Keratinocyte (primary cell): ENCODE results near the gene LDLRAP1. TPM values are rescaled to one million over a fixed set of nuclear protein-coding genes. Genes with fewer than 3 reads are reported as not detected.
A peak's percentile ranks its signal among the peaks of the same experiment; 100 is the strongest.

ENCODE experiments used
- DNase-seq: peaks from one replicate; pipeline ENCODE4 v3.0.0-alpha.2; 2011; ENCODE audit warnings: low read depth, missing footprints, low spot score
- FAIRE-seq: peaks from 2 replicates; lab custom pipeline; 2011; peaks lifted over from hg19 to GRCh38; lab: Jason Lieb, UNC
- H2AFZ ChIP-seq: 2 replicates; pipeline ENCODE4 v1.6.0; 2012; ENCODE audit warnings: low read length, control low read depth, inconsistent platforms; ENCODE audit not compliant: control insufficient read depth
- H3K27ac ChIP-seq: 2 replicates; pipeline ENCODE4 v1.5.1; 2011; ENCODE audit warnings: low read length; ENCODE audit not compliant: control insufficient read depth, insufficient read depth
- H3K27me3 ChIP-seq: 3 replicates; pipeline ENCODE4 v1.6.0; 2011; ENCODE audit warnings: low read length; ENCODE audit not compliant: control insufficient read depth, insufficient read depth; ENCODE audit errors: extremely low read depth
- H3K36me3 ChIP-seq, 2 experiments: 2 replicates in 1 of 2; 3 replicates in 1 of 2; pipeline ENCODE4 v1.5.1; 2011; ENCODE audit warnings: low read length in 2 of 2, mild to moderate bottlenecking in 1 of 2; ENCODE audit not compliant: control insufficient read depth in 2 of 2, insufficient read depth in 2 of 2; ENCODE audit errors: extremely low read depth in 1 of 2
- H3K4me1 ChIP-seq: 3 replicates; pipeline ENCODE4 v1.5.1; 2011; ENCODE audit warnings: low read length; ENCODE audit not compliant: control insufficient read depth, insufficient read depth; ENCODE audit errors: extremely low read depth
- H3K4me2 ChIP-seq: 3 replicates; pipeline ENCODE4 v1.6.0; 2011; ENCODE audit warnings: low read depth, low read length; ENCODE audit not compliant: control insufficient read depth, insufficient read depth; ENCODE audit errors: extremely low read depth
- H3K4me3 ChIP-seq, 3 experiments: fragments of 200-600 bp in 1 of 3; sonication (generic) in 1 of 3; 2 replicates in 2 of 3; 3 replicates in 1 of 3; pipeline ENCODE4 v1.5.1; 2011 to 2016; ENCODE audit warnings: low read length in 3 of 3, mild to moderate bottlenecking in 3 of 3, control low read depth in 2 of 3, inconsistent platforms in 1 of 3, low read depth in 1 of 3, mixed read lengths in 1 of 3, mixed run types in 1 of 3, moderate library complexity in 1 of 3; ENCODE audit not compliant: control insufficient read depth in 2 of 3, insufficient read depth in 2 of 3; ENCODE audit errors: extremely low read depth in 1 of 3
- H3K79me2 ChIP-seq: 2 replicates; pipeline ENCODE4 v1.6.0; 2012; ENCODE audit warnings: low read length; ENCODE audit not compliant: control insufficient read depth, insufficient read depth
- H3K9ac ChIP-seq: 3 replicates; pipeline ENCODE4 v1.6.0; 2011; ENCODE audit warnings: low read length; ENCODE audit not compliant: control insufficient read depth, insufficient read depth; ENCODE audit errors: extremely low read depth
- H3K9me1 ChIP-seq: 3 replicates; pipeline ENCODE4 v1.6.0; 2011; ENCODE audit warnings: low read length; ENCODE audit not compliant: control insufficient read depth, insufficient read depth; ENCODE audit errors: extremely low read depth
- H3K9me3 ChIP-seq: 2 replicates; pipeline ENCODE4 v1.5.1; 2012; ENCODE audit warnings: low read depth, low read length; ENCODE audit not compliant: control insufficient read depth
- H4K20me1 ChIP-seq: 3 replicates; pipeline ENCODE4 v1.6.0; 2011; ENCODE audit warnings: low read length; ENCODE audit not compliant: control insufficient read depth, insufficient read depth; ENCODE audit errors: extremely low read depth
- EZH2 ChIP-seq: IDR thresholded peaks from one replicate; pipeline ENCODE4 v1.6.1; 2012; ENCODE audit warnings: inconsistent platforms, mild to moderate bottlenecking, low read length, moderate library complexity
- dilution Hi-C: fragments of 300-500 bp; cut with MboI; formaldehyde crosslinking; loops from one replicate; pipeline ENCODE4 v1.7.0; 2020; ENCODE audit warnings: low sequenced_read_pairs; ENCODE audit not compliant: extremely low pct_ligation_motif_present
- polyA plus RNA-seq, 5 experiments: library from polyadenylated mRNA; depleted of rRNA in 3 of 5; stranded (reverse) in 3 of 5; stranded (forward) in 1 of 5; unstranded in 1 of 5; fragments of >200 nt; gene quantifications; 1 replicate in 1 of 5; 2 replicates in 3 of 5; 3 replicates in 1 of 5; pipeline versions ENCODE4 v1.2.1 to v1.2.3, GENCODE V29; 2011 to 2012; ENCODE audit warnings: missing spikeins in 2 of 5, low read depth in 1 of 5, low replicate concordance in 1 of 5
- TF ChIP-seq, protein P1 (sequence below), 3 experiments: IDR thresholded peaks in 1 of 3; conservative IDR thresholded peaks in 1 of 3; optimal IDR thresholded peaks in 1 of 3; 2 replicates in 2 of 3; 3 replicates in 1 of 3; pipeline versions ENCODE3 to v1.5.1; 2011; ENCODE audit warnings: low read length in 3 of 3, mild to moderate bottlenecking in 3 of 3, moderate library complexity in 2 of 3, control low read depth in 1 of 3, inconsistent platforms in 1 of 3; ENCODE audit not compliant: insufficient read depth in 2 of 3; ENCODE audit errors: extremely low read depth in 1 of 3

Gene LDLRAP1
- polyA plus RNA-seq, 1 donor (not counting 4 experiments of a cell fraction or from before 2014, with no cell fraction given) = 22.3 TPM

DNA sequence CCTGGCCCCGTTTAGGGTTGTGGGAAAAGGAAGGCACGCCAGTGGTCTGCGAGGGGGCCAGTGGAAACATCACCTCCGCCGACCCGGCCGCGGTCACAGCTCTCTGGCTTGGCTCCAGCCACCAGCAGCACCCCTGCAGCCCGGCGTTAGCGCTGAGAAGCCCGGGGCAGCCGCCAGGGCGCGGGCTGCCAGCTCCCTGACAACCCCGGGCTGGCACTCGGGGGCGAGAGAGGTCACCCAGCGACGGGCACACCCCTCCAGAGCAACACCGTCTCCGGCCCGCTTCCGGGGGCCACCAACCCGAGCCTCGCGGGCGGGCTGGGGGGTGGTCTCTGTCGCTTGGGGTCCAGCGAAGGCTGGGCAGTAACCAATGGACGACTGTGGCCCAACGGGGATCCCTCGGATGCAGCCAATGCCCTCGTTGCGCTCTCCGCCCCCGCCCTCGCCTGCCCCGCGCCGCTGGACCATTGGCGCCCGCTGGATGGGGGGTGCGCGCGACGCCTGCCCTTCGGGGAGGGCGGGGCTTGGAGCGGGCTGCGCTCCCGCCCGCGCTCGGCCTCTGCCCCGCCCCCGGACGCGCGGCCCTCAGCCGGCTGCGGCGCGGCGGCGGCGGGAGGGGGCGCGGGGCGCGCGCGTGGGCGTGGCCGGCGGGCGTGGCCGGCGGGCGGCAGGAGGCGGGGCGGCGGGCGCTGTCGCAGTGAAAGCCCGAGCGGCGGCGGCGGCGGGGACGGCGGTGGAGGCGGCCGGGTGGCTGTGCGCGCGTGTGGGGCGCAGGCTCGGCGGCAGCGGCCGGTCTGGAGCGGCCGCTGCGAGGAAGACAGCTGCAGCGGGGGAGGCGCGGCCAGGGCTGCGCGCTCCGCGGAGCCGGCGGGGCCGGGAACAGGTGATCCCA, 72.9 kb downstream of the LDLRAP1 start, which contains the start of gene MAN1C1:
Gene MAN1C1, plus strand, starts transcription at position 697 of the 892 bp plus-strand sequence. CDS start 1,007 bp downstream, outside the sequence.
- TF ChIP-seq, protein P1, sequence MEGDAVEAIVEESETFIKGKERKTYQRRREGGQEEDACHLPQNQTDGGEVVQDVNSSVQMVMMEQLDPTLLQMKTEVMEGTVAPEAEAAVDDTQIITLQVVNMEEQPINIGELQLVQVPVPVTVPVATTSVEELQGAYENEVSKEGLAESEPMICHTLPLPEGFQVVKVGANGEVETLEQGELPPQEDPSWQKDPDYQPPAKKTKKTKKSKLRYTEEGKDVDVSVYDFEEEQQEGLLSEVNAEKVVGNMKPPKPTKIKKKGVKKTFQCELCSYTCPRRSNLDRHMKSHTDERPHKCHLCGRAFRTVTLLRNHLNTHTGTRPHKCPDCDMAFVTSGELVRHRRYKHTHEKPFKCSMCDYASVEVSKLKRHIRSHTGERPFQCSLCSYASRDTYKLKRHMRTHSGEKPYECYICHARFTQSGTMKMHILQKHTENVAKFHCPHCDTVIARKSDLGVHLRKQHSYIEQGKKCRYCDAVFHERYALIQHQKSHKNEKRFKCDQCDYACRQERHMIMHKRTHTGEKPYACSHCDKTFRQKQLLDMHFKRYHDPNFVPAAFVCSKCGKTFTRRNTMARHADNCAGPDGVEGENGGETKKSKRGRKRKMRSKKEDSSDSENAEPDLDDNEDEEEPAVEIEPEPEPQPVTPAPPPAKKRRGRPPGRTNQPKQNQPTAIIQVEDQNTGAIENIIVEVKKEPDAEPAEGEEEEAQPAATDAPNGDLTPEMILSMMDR (optimal IDR thresholded peaks at IDR 0.05 in 1 of 3, IDR thresholded peaks at IDR 0.05 in 1 of 3, conservative IDR thresholded peaks at IDR 0.05 in 1 of 3; ENCODE audit: extremely low read depth in 1 of 3, insufficient read depth in 2 of 3, low read length in 3 of 3) = no peak
- peak; percentile 52 for TF ChIP-seq EZH2
- H3K9ac ChIP-seq = no peak within 1 kb of the TSS
- H3K9me1 ChIP-seq = no peaks in the 10 kb centered on the region
- H3K27ac ChIP-seq = no peak within 1 kb of the TSS
- dilution Hi-C loops = no loop called here
- H3K79me2 ChIP-seq = no peaks in the 10 kb centered on the region
- FAIRE-seq (no peak), DNase-seq (no peak)
- H4K20me1 ChIP-seq = no peaks in the 10 kb centered on the region
- H3K36me3 ChIP-seq = no peaks in the 10 kb centered on the region
- H3K9me3 ChIP-seq = no peaks in the 10 kb centered on the region
- H3K4me3 ChIP-seq = peak within 1 kb of the TSS; percentile 45 to 66 (median 49)
- peaks cover 3% of the 10 kb centered on the region for H3K4me1 ChIP-seq
- H3K27me3 ChIP-seq = peaks cover 66% of the 10 kb centered on the region
- peak within 1 kb of the TSS; percentile 28 for H2AFZ ChIP-seq
- peak within 1 kb of the TSS; percentile 81 for H3K4me2 ChIP-seq

DNA sequence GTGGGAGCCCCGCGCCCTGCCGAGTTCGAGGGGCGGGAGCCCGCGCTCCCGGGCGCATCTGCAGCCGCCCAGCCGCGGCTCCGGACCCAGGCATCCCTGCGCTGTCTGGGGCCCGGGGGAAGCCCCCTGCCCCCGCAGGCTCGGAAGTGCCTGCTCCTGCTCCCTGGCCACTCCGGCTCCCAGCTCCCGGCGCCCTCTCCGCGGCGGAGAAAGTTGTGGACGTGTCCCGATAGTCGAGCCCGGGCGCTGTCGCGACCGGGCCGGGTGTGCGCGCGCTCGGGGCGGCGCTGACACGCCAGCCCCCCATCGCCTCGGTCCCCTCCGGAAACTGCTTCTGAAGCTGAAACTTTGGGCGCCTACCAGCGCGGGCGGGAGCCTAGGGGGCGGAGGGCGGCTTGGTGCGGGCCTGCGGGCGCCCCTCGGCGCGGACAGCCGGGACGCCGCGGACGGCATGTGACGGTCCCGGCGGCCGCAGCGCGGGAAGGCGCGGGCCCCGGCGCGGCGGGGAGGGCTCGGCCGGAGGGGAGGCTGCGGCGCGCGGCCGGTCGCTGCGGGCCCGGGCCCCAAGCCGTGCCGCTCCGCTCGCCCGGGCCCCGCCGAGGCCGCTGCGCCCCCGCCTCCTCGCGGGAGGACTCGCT, 73.7 kb downstream of the LDLRAP1 start:
- FAIRE-seq = no peak
- H2AFZ ChIP-seq = no peak overlapping the region
- TF ChIP-seq EZH2 = no peak

More for the DNA sequence above, 73.7 kb downstream of the LDLRAP1 start:
- Histone ChIP-seq H3K9me1 (no peaks in the 10 kb centered on the region), H3K9ac (no peak overlapping the region), H3K27ac (no peak overlapping the region), H3K36me3 (no peaks in the 10 kb centered on the region), H3K4me1 (peaks cover 3% of the 10 kb centered on the region), H3K9me3 (no peaks in the 10 kb centered on the region), H3K27me3 (peaks cover 63% of the 10 kb centered on the region), H3K4me2 (peak overlapping the region; percentile 81), H3K4me3 (peak overlapping the region; percentile 38 to 66 (median 45)), H3K79me2 (no peaks in the 10 kb centered on the region), H4K20me1 (no peaks in the 10 kb centered on the region)
- dilution Hi-C loops = no loop called here
- DNase-seq = no peak
